Uterus (tissue), 2 donors: ENCODE data around the gene ABCC3.

Experiments
- CTCF ChIP-seq, 4 experiments: fragments of 200-600 bp in 2 of 4; fragments of 450-650 bp in 2 of 4; sonication (generic) in 2 of 4; IDR thresholded peaks; one replicate each; pipeline ENCODE4 v1.5.1; 2016 to 2019; ENCODE audit warnings: antibody characterized with exemption in 4 of 4, mild to moderate bottlenecking in 2 of 4, moderate library complexity in 1 of 4
- POLR2A ChIP-seq, 2 donors: fragments of 450-650 bp; IDR thresholded peaks; one replicate each; pipeline ENCODE4 v1.6.1; 2016; ENCODE audit warnings: antibody characterized with exemption in 2 of 2, mild to moderate bottlenecking in 1 of 2, moderate library complexity in 1 of 2

GRCh38 chr17:50687200-50688066 lies 52.8 kb downstream of the ABCC3 start:
- TF ChIP-seq CTCF (IDR thresholded peaks at IDR 0.05) (no peak), POLR2A (IDR thresholded peaks at IDR 0.05) (no peak)
